ENCODE data around the gene ARSI.

GRCh38 chr5:150288361-150288760 is 14.3 kb downstream of the ARSI start:
- TF ChIP-seq JUND (IDR thresholded peaks at IDR 0.05) (no peak), CTCF (IDR thresholded peaks at IDR 0.05; ENCODE audit: low read depth, low read length, missing input control) (no peak), ZBTB33 (IDR thresholded peaks at IDR 0.05) (no peak), TAF1 (conservative IDR thresholded peaks at IDR 0.05) (no peak), MAX (IDR thresholded peaks at IDR 0.05) (no peak)

Data from liver (tissue), 3 donors.